Esophagus squamous epithelium (tissue), 5 donors: ENCODE results near the gene CNNM1. TPM values are rescaled to one million over a fixed set of nuclear protein-coding genes. Genes with fewer than 3 reads are reported as not detected.
A peak's percentile ranks its signal among the peaks of the same experiment; 100 is the strongest.

Experiments
- DNase-seq: peaks from one replicate; lab custom pipeline; 2025; lab: John Stamatoyannopoulos, UW
- H3K27ac ChIP-seq, 4 donors: fragments of 200-600 bp; sonication (generic); one replicate each; pipeline ENCODE4 v1.5.1; 2016 to 2019; ENCODE audit warnings: mild to moderate bottlenecking in 1 of 4
- H3K27me3 ChIP-seq, 4 donors: fragments of 200-600 bp; sonication (generic); 1 replicate in 3 of 4; 2 replicates in 1 of 4; pipeline versions ENCODE4 v1.5.1 to v1.6.0; 2017 to 2021; ENCODE audit warnings: antibody characterized with exemption in 1 of 4
- H3K36me3 ChIP-seq, 3 donors: fragments of 200-600 bp; sonication (generic); one replicate each; pipeline ENCODE4 v1.5.1; 2016 to 2019
- H3K4me1 ChIP-seq, 3 donors: fragments of 200-600 bp; sonication (generic); one replicate each; pipeline ENCODE4 v1.5.1; 2017 to 2019
- H3K4me3 ChIP-seq, 4 donors: fragments of 200-600 bp; sonication (generic); 1 replicate in 3 of 4; 2 replicates in 1 of 4; pipeline ENCODE4 v1.5.1; 2016 to 2019; ENCODE audit warnings: mild to moderate bottlenecking in 2 of 4, moderate library complexity in 1 of 4
- H3K9me3 ChIP-seq, 3 donors: fragments of 200-600 bp; sonication (generic); one replicate each; pipeline ENCODE4 v1.5.1; 2016 to 2019
- CTCF ChIP-seq, 6 experiments: fragments of 450-650 bp in 4 of 6; fragments of 200-600 bp in 2 of 6; sonication (generic) in 2 of 6; IDR thresholded peaks; one replicate each; pipeline ENCODE4 v1.5.1; 2016 to 2019; ENCODE audit warnings: antibody characterized with exemption in 6 of 6, mild to moderate bottlenecking in 4 of 6, moderate library complexity in 4 of 6
- POLR2A ChIP-seq, 4 donors: fragments of 450-650 bp; IDR thresholded peaks; one replicate each; pipeline ENCODE4 v1.6.1; 2017; ENCODE audit warnings: antibody characterized with exemption in 4 of 4, mild to moderate bottlenecking in 4 of 4, moderate library complexity in 3 of 4
- WGBS, 2 donors: methylation state at CpG; one replicate each; pipeline ENCODE4 v1.1.5; 2018; 5-methylcytosine and 5-hydroxymethylcytosine counted together
- intact Hi-C: fragments of 100-400 bp; cut with DNase I; formaldehyde crosslinking; loops from one replicate; pipeline ENCODE4 v1.15.0; 2022
- total RNA-seq, 4 donors: library from RNA; depleted of rRNA; stranded (reverse); fragments of >200 nt; gene quantifications; one replicate each; pipeline ENCODE4 v1.1.0, GENCODE V29; 2016
- donor health status: DM: yes; HTN: yes; CAD: no.

The CNNM1 gene
- total RNA-seq, 4 donors from 2014 or later = 1.8 to 2.7 (median 2.1) TPM

GRCh38 chr10:99433378-99434020 is 104.3 kb downstream of the CNNM1 start:
- H3K27me3 ChIP-seq = no peaks in the 10 kb centered on the region
- H3K36me3 ChIP-seq = peaks cover 0 to 18% (median 0%) of the 10 kb centered on the region in 3 donors
- WGBS, 2 donors = 10 to 21% methylated on average over 1 of the region's 1 CpG
- no peak overlapping the region for H3K4me3 ChIP-seq
- no peak for DNase-seq
- peak in 4 of 6 experiments; percentile 9 to 39 (median 18) for TF ChIP-seq CTCF (IDR thresholded peaks at IDR 0.05)
- TF ChIP-seq POLR2A (IDR thresholded peaks at IDR 0.05) = no peak
- H3K9me3 ChIP-seq = no peaks in the 10 kb centered on the region
- peaks cover 4 to 71% (median 11%) of the 10 kb centered on the region in 3 donors for H3K4me1 ChIP-seq
- intact Hi-C loops = no loop called here
- no peak overlapping the region for H3K27ac ChIP-seq

- no peaks in the 10 kb centered on the region for H3K9me3 ChIP-seq
- no peaks in the 10 kb centered on the region for H3K27me3 ChIP-seq
- peaks cover 0 to 18% (median 0%) of the 10 kb centered on the region in 3 donors for H3K36me3 ChIP-seq
- intact Hi-C loops = no loop called here
- no peak overlapping the region for H3K4me3 ChIP-seq
- WGBS, 2 donors = 21 to 29% methylated on average over 5 of the region's 5 CpGs
- peaks cover 0 to 53% (median 3%) of the 10 kb centered on the region in 3 donors for H3K4me1 ChIP-seq
- peak in 5 of 6 experiments; percentile 37 to 63 (median 53) for TF ChIP-seq CTCF (IDR thresholded peaks at IDR 0.05)
- TF ChIP-seq POLR2A (IDR thresholded peaks at IDR 0.05) = no peak
- H3K27ac ChIP-seq = no peak overlapping the region
- no peak for DNase-seq
Observed at GRCh38 chr10:99435986-99436638, 107.0 kb downstream of the CNNM1 start.

- intact Hi-C loops = no loop called here
- peaks cover 0 to 25% (median 0%) of the 10 kb centered on the region in 3 donors for H3K4me1 ChIP-seq
Observed at GRCh38 chr10:99438890-99439289, 109.7 kb downstream of the CNNM1 start.

GRCh38 chr10:99442394-99442793 is 113.2 kb downstream of the CNNM1 start:
- H3K4me3 ChIP-seq = no peak overlapping the region
- TF ChIP-seq CTCF (IDR thresholded peaks at IDR 0.05) (no peak), POLR2A (IDR thresholded peaks at IDR 0.05) (no peak)
- H3K27ac ChIP-seq = no peak overlapping the region
- intact Hi-C loops = no loop called here
- no peaks in the 10 kb centered on the region for H3K4me1 ChIP-seq
- no peak for DNase-seq
- peaks cover 0 to 10% (median 0%) of the 10 kb centered on the region in 3 donors for H3K36me3 ChIP-seq
- WGBS, 2 donors = 80 to 90% methylated on average over 5 of the region's 5 CpGs
- H3K9me3 ChIP-seq = no peaks in the 10 kb centered on the region
- H3K27me3 ChIP-seq = peaks cover 0 to 4% (median 0%) of the 10 kb centered on the region in 4 donors

More at GRCh38 chr10:99438890-99439289, 109.7 kb downstream of the CNNM1 start:
- Histone ChIP-seq H3K27me3 (no peaks in the 10 kb centered on the region), H3K4me3 (no peak overlapping the region), H3K27ac (no peak overlapping the region), H3K9me3 (no peaks in the 10 kb centered on the region), H3K36me3 (peaks cover 0 to 16% (median 0%) of the 10 kb centered on the region in 3 donors)
- DNase-seq = no peak
- TF ChIP-seq POLR2A (IDR thresholded peaks at IDR 0.05) = no peak
- no peak for TF ChIP-seq CTCF (IDR thresholded peaks at IDR 0.05)
- WGBS, 2 donors = 74 to 79% methylated on average over 2 of the region's 2 CpGs

GRCh38 chr10:99443500-99443899 is 114.3 kb downstream of the CNNM1 start:
- intact Hi-C loops = no loop called here
- WGBS, 2 donors = 49 to 57% methylated on average over 3 of the region's 3 CpGs
- no peak overlapping the region for H3K4me3 ChIP-seq

More at GRCh38 chr10:99443500-99443899, 114.3 kb downstream of the CNNM1 start:
- no peak for TF ChIP-seq CTCF (IDR thresholded peaks at IDR 0.05)
- TF ChIP-seq POLR2A (IDR thresholded peaks at IDR 0.05) = no peak
- H3K9me3 ChIP-seq = no peaks in the 10 kb centered on the region
- H3K36me3 ChIP-seq = no peaks in the 10 kb centered on the region
- H3K27ac ChIP-seq = no peak overlapping the region
- H3K27me3 ChIP-seq = peaks cover 0 to 11% (median 0%) of the 10 kb centered on the region in 4 donors
- DNase-seq = no peak
- H3K4me1 ChIP-seq = no peaks in the 10 kb centered on the region
